Effector memory CD8-positive, alpha-beta T cell (primary cell): Measurements from ENCODE around the gene HIVEP2.

ENCODE experiments used
- ATAC-seq: fragments of 150-1000 bp; cut with Tn5 transposase; replicated peaks from 2 replicates; pipeline ENCODE4 v1.10.0; 2021; ENCODE audit warnings: mild to moderate bottlenecking, moderate library complexity
- DNase-seq, 3 experiments: peaks; one replicate each; pipeline ENCODE4 v3.0.0; 2021
- H3K27ac Mint-ChIP-seq, 2 donors: one replicate each; pipeline ENCODE4 v1.8.0; 2022; ENCODE audit warnings: mild to moderate bottlenecking in 2 of 2, mixed read lengths in 2 of 2, moderate library complexity in 2 of 2
- H3K27me3 Mint-ChIP-seq, 2 donors: one replicate each; pipeline ENCODE4 v1.8.0; 2022; ENCODE audit warnings: mixed read lengths in 2 of 2
- H3K36me3 Mint-ChIP-seq: one replicate; pipeline ENCODE4 v1.8.0; 2022; ENCODE audit warnings: mild to moderate bottlenecking, moderate library complexity, mixed read lengths; ENCODE audit not compliant: insufficient read depth
- H3K4me1 Mint-ChIP-seq, 2 donors: one replicate each; pipeline ENCODE4 v1.8.0; 2022; ENCODE audit warnings: low read depth in 2 of 2, mixed read lengths in 2 of 2
- H3K4me3 Mint-ChIP-seq, 2 donors: one replicate each; pipeline ENCODE4 v1.8.0; 2022; ENCODE audit warnings: mild to moderate bottlenecking in 2 of 2, mixed read lengths in 2 of 2, moderate library complexity in 2 of 2
- H3K9me3 Mint-ChIP-seq, 2 donors: one replicate each; pipeline ENCODE4 v1.8.0; 2022; ENCODE audit warnings: mixed read lengths in 2 of 2

The HIVEP2 gene

GRCh38 chr6:142827369-142827768 lies 117.6 kb downstream of the HIVEP2 start:
- ATAC-seq (no peak), DNase-seq (no peak)
- Mint-ChIP-seq H3K36me3 (peaks cover 10% of the 10 kb centered on the region), H3K4me3 (no peak overlapping the region), H3K27ac (no peak overlapping the region), H3K27me3 (no peaks in the 10 kb centered on the region), H3K4me1 (peaks cover 30 to 51% of the 10 kb centered on the region in 2 donors), H3K9me3 (no peaks in the 10 kb centered on the region)

- H3K4me1 Mint-ChIP-seq, result peaks cover 34 to 63% of the 10 kb centered on the region in 2 donors
- no peak for ATAC-seq
These were observed 119.2 kb downstream of the HIVEP2 start for GRCh38 chr6:142825760-142826159.

GRCh38 chr6:142824426-142824825 lies 120.5 kb downstream of the HIVEP2 start:
- Mint-ChIP-seq H3K4me3 (no peak overlapping the region), H3K27ac (no peak overlapping the region), H3K4me1 (peaks cover 40 to 74% of the 10 kb centered on the region in 2 donors), H3K27me3 (no peaks in the 10 kb centered on the region), H3K36me3 (peaks cover 18% of the 10 kb centered on the region), H3K9me3 (no peaks in the 10 kb centered on the region)
- ATAC-seq, result no peak
- DNase-seq, result no peak

More at GRCh38 chr6:142825760-142826159, 119.2 kb downstream of the HIVEP2 start:
- Mint-ChIP-seq H3K36me3 (peaks cover 7% of the 10 kb centered on the region), H3K9me3 (no peaks in the 10 kb centered on the region), H3K27ac (no peak overlapping the region), H3K27me3 (no peaks in the 10 kb centered on the region), H3K4me3 (no peak overlapping the region)
- no peak for DNase-seq

- H3K9me3 Mint-ChIP-seq, result no peaks in the 10 kb centered on the region
- peaks cover 44 to 71% of the 10 kb centered on the region in 2 donors for H3K4me1 Mint-ChIP-seq
- no peaks in the 10 kb centered on the region for H3K27me3 Mint-ChIP-seq
- ATAC-seq (no peak), DNase-seq (no peak)
- H3K36me3 Mint-ChIP-seq, result peaks cover 22% of the 10 kb centered on the region
- peak overlapping the region in 1 of 2 donors; percentile 52 for H3K4me3 Mint-ChIP-seq
- H3K27ac Mint-ChIP-seq, result peak overlapping the region; percentile 76 to 93
These were observed 121.6 kb downstream of the HIVEP2 start for GRCh38 chr6:142823256-142823902.

- no peak for DNase-seq
- ATAC-seq, result no peak
- Mint-ChIP-seq H3K27me3 (no peaks in the 10 kb centered on the region), H3K4me3 (peak overlapping the region in 1 of 2 donors; percentile 52), H3K36me3 (peaks cover 23% of the 10 kb centered on the region), H3K9me3 (no peaks in the 10 kb centered on the region), H3K4me1 (peaks cover 40 to 65% of the 10 kb centered on the region in 2 donors), H3K27ac (peak overlapping the region; percentile 76 to 93)
These were observed 122.1 kb downstream of the HIVEP2 start for GRCh38 chr6:142822842-142823241.

GRCh38 chr6:142822383-142822782 lies 122.6 kb downstream of the HIVEP2 start:
- Mint-ChIP-seq H3K27me3 (no peaks in the 10 kb centered on the region), H3K4me1 (peaks cover 40 to 65% of the 10 kb centered on the region in 2 donors)

GRCh38 chr6:142821860-142822259 lies 123.1 kb downstream of the HIVEP2 start:
- peak overlapping the region; percentile 18 to 48 for H3K4me3 Mint-ChIP-seq
- H3K4me1 Mint-ChIP-seq, result peaks cover 39 to 63% of the 10 kb centered on the region in 2 donors

More at GRCh38 chr6:142822383-142822782, 122.6 kb downstream of the HIVEP2 start:
- peak overlapping the region; percentile 76 to 93 for H3K27ac Mint-ChIP-seq
- DNase-seq (no peak), ATAC-seq (no peak)
- peaks cover 21% of the 10 kb centered on the region for H3K36me3 Mint-ChIP-seq
- H3K4me3 Mint-ChIP-seq, result peak overlapping the region in 1 of 2 donors; percentile 52
- no peaks in the 10 kb centered on the region for H3K9me3 Mint-ChIP-seq

GRCh38 chr6:142821164-142821716 lies 123.7 kb downstream of the HIVEP2 start:
- DNase-seq, result no peak
- Mint-ChIP-seq H3K27me3 (no peaks in the 10 kb centered on the region), H3K9me3 (no peaks in the 10 kb centered on the region), H3K4me3 (peak overlapping the region; percentile 18 to 79), H3K4me1 (peaks cover 42 to 65% of the 10 kb centered on the region in 2 donors), H3K27ac (peak overlapping the region; percentile 68 to 93), H3K36me3 (peaks cover 16% of the 10 kb centered on the region)
- no peak for ATAC-seq

More at GRCh38 chr6:142821860-142822259, 123.1 kb downstream of the HIVEP2 start:
- Mint-ChIP-seq H3K36me3 (peaks cover 16% of the 10 kb centered on the region), H3K27ac (peak overlapping the region; percentile 68 to 93), H3K9me3 (no peaks in the 10 kb centered on the region), H3K27me3 (no peaks in the 10 kb centered on the region)
- DNase-seq (no peak), ATAC-seq (no peak)

GRCh38 chr6:142820338-142821051 lies 124.5 kb downstream of the HIVEP2 start:
- Mint-ChIP-seq H3K4me1 (peaks cover 42 to 66% of the 10 kb centered on the region in 2 donors), H3K4me3 (peak overlapping the region; percentile 79 to 87), H3K9me3 (no peaks in the 10 kb centered on the region), H3K27ac (peak overlapping the region; percentile 93 to 96), H3K27me3 (no peaks in the 10 kb centered on the region), H3K36me3 (peaks cover 16% of the 10 kb centered on the region)
- DNase-seq, result no peak
- peak; percentile 26 for ATAC-seq

- no peaks in the 10 kb centered on the region for H3K27me3 Mint-ChIP-seq
- DNase-seq (peak in 1 of 3 experiments; percentile 21), ATAC-seq (peak; percentile 84)
- peak overlapping the region; percentile 93 to 96 for H3K27ac Mint-ChIP-seq
- peaks cover 16% of the 10 kb centered on the region for H3K36me3 Mint-ChIP-seq
- H3K4me1 Mint-ChIP-seq, result peaks cover 43 to 67% of the 10 kb centered on the region in 2 donors
- peak overlapping the region; percentile 79 to 87 for H3K4me3 Mint-ChIP-seq
- H3K9me3 Mint-ChIP-seq, result no peaks in the 10 kb centered on the region
These were observed 125.2 kb downstream of the HIVEP2 start for GRCh38 chr6:142819603-142820337.

GRCh38 chr6:142816486-142816885 lies 128.5 kb downstream of the HIVEP2 start:
- DNase-seq, result no peak
- Mint-ChIP-seq H3K9me3 (no peaks in the 10 kb centered on the region), H3K27me3 (no peaks in the 10 kb centered on the region), H3K4me1 (peaks cover 39 to 65% of the 10 kb centered on the region in 2 donors), H3K27ac (no peak overlapping the region), H3K36me3 (peaks cover 16% of the 10 kb centered on the region), H3K4me3 (no peak overlapping the region)
- ATAC-seq, result no peak

- H3K36me3 Mint-ChIP-seq, result peaks cover 16% of the 10 kb centered on the region
- no peak for ATAC-seq
- H3K4me1 Mint-ChIP-seq, result peaks cover 43 to 65% of the 10 kb centered on the region in 2 donors
- H3K27me3 Mint-ChIP-seq, result no peaks in the 10 kb centered on the region
- no peaks in the 10 kb centered on the region for H3K9me3 Mint-ChIP-seq
- no peak overlapping the region for H3K4me3 Mint-ChIP-seq
- H3K27ac Mint-ChIP-seq, result no peak overlapping the region
- no peak for DNase-seq
These were observed 128.9 kb downstream of the HIVEP2 start for GRCh38 chr6:142816031-142816430.

- DNase-seq (no peak), ATAC-seq (no peak)
- Mint-ChIP-seq H3K4me1 (peaks cover 48 to 66% of the 10 kb centered on the region in 2 donors), H3K27ac (no peak overlapping the region), H3K27me3 (no peaks in the 10 kb centered on the region), H3K4me3 (no peak overlapping the region), H3K9me3 (no peaks in the 10 kb centered on the region), H3K36me3 (no peaks in the 10 kb centered on the region)
These were observed 133.1 kb downstream of the HIVEP2 start for GRCh38 chr6:142811923-142812322.
